ENCODE results near the gene SEMA3D.

SEMA3D gene

DNA sequence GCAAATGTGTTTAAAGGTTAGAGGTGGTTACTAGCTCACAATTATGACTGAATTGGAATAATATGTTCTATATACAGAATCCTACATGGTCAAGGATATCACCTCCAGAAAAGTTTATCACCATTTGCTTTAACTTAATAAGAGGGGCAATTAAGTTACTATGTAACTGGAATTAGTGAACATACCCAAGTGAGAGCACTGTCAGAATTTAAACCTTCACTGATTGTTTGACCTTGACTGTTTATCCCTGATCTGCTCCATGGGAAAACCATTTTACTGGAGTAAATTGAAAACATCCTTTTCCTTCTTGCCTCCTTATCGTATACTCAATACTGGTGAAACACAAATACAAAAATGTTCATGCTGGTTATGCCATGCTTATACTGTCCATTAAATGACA lies 107.4 kb downstream of the SEMA3D start:
- H3K4me3 ChIP-seq (ENCODE audit: low read depth in 1 of 2, low read length in 2 of 2): no peak overlapping the region
- H3K9me3 ChIP-seq (ENCODE audit: control insufficient read depth in 1 of 2, low read length in 2 of 2): no peaks in the 10 kb centered on the region
- no peaks in the 10 kb centered on the region for H3K36me3 ChIP-seq (ENCODE audit: control insufficient read depth in 1 of 2, insufficient read depth in 2 of 2, low read length in 2 of 2)
- H3K4me1 ChIP-seq (ENCODE audit: control insufficient read depth in 1 of 2, insufficient read depth in 2 of 2, low read length in 2 of 2): no peaks in the 10 kb centered on the region
- no peak overlapping the region for H3K27ac ChIP-seq (ENCODE audit: low read length)
- no peaks in the 10 kb centered on the region for H3K27me3 ChIP-seq (ENCODE audit: low read depth, low read length)

DNA sequence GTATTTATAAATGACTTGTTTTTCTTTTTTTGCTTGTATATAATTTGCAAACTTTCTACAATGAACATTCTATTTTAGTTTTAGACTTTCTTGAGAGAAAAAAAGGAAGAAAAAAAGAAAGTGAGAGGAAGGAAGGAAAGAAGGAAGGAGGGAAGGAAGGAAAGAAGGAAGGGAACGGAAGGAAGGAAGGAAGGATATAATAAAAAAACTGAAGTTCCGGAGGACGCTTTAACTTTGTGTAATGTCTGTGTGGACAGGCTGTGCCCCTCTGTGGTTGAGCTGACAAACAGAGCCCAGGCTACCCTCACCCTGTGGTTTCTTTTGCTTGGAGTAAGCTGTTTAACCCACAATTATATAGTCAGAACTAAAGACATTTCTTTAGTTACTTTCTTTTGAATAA lies 108.7 kb downstream of the SEMA3D start:
- no peaks in the 10 kb centered on the region for H3K9me3 ChIP-seq (ENCODE audit: control insufficient read depth in 1 of 2, low read length in 2 of 2)
- H3K36me3 ChIP-seq (ENCODE audit: control insufficient read depth in 1 of 2, insufficient read depth in 2 of 2, low read length in 2 of 2): no peaks in the 10 kb centered on the region
- H3K27me3 ChIP-seq (ENCODE audit: low read depth, low read length): no peaks in the 10 kb centered on the region
- H3K4me1 ChIP-seq (ENCODE audit: control insufficient read depth in 1 of 2, insufficient read depth in 2 of 2, low read length in 2 of 2): no peaks in the 10 kb centered on the region
- H3K4me3 ChIP-seq (ENCODE audit: low read depth in 1 of 2, low read length in 2 of 2): no peak overlapping the region
- no peak overlapping the region for H3K27ac ChIP-seq (ENCODE audit: low read length)

DNA sequence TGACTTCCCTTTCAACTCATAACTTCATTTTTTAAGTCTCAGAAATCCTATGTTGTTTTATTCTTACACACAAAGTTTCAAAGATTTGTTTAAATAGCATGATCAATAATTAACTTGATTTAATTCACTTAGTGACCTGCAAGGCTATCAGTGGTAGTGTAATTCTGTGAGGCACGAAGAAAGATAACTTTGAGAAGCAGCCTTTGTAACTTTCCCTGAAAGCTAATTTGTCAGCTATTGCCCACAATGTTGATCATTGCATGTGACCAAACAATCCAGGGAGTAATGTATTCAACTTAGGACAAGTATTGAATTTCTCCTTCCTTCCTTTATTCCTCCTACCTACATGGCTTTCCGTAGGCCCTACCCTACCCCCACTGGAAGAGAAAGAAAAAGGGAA lies 111.0 kb downstream of the SEMA3D start:
- Histone ChIP-seq H3K27ac (ENCODE audit: low read length) (no peak overlapping the region), H3K9me3 (ENCODE audit: control insufficient read depth in 1 of 2, low read length in 2 of 2) (no peaks in the 10 kb centered on the region), H3K4me1 (ENCODE audit: control insufficient read depth in 1 of 2, insufficient read depth in 2 of 2, low read length in 2 of 2) (no peaks in the 10 kb centered on the region), H3K36me3 (ENCODE audit: control insufficient read depth in 1 of 2, insufficient read depth in 2 of 2, low read length in 2 of 2) (no peaks in the 10 kb centered on the region), H3K4me3 (ENCODE audit: low read depth in 1 of 2, low read length in 2 of 2) (no peak overlapping the region), H3K27me3 (ENCODE audit: low read depth, low read length) (no peaks in the 10 kb centered on the region)

DNA sequence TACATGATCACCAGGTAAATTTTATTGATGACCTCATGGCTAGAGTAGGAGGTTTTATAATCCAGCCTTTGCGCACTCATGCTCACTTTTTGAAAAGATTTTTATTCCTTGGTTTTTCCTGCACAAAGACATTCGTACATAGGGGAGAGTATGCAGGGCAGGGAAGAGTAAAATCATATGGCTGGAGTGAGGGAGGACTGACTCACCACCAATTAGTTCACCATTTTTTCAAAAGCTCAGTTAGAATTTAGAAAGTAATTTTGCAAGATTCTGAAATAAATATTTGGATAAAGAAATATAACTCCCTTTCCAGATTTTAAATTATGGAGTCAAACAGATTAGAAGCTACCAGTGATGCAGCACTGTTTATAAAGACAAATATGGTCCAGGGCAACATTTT lies 111.9 kb downstream of the SEMA3D start:
- Histone ChIP-seq H3K36me3 (ENCODE audit: control insufficient read depth in 1 of 2, insufficient read depth in 2 of 2, low read length in 2 of 2) (no peaks in the 10 kb centered on the region), H3K4me1 (ENCODE audit: control insufficient read depth in 1 of 2, insufficient read depth in 2 of 2, low read length in 2 of 2) (no peaks in the 10 kb centered on the region), H3K27me3 (ENCODE audit: low read depth, low read length) (no peaks in the 10 kb centered on the region), H3K27ac (ENCODE audit: low read length) (no peak overlapping the region), H3K9me3 (ENCODE audit: control insufficient read depth in 1 of 2, low read length in 2 of 2) (no peaks in the 10 kb centered on the region), H3K4me3 (ENCODE audit: low read depth in 1 of 2, low read length in 2 of 2) (no peak overlapping the region)

DNA sequence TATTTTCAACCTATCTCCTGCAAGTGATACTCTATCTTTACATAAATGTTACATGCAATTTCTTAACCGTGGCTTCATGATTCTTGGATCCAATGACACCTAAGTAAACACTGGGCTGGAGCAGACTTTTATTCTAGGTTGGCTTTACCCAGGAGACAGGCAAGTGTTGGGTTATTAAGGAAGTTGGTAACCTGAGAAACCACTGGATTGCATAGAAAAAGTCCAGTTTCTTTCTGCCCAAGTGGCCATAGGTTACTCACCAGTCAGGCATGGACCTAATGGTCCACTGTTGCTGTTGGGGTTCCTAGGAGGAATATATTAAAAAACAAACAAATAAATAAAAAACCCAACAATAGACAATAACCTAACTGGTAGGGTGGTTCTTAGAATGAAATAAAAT lies 112.8 kb downstream of the SEMA3D start:
- Histone ChIP-seq H3K4me3 (ENCODE audit: low read depth in 1 of 2, low read length in 2 of 2) (no peak overlapping the region), H3K9me3 (ENCODE audit: control insufficient read depth in 1 of 2, low read length in 2 of 2) (no peaks in the 10 kb centered on the region), H3K27me3 (ENCODE audit: low read depth, low read length) (no peaks in the 10 kb centered on the region), H3K36me3 (ENCODE audit: control insufficient read depth in 1 of 2, insufficient read depth in 2 of 2, low read length in 2 of 2) (no peaks in the 10 kb centered on the region), H3K27ac (ENCODE audit: low read length) (no peak overlapping the region), H3K4me1 (ENCODE audit: control insufficient read depth in 1 of 2, insufficient read depth in 2 of 2, low read length in 2 of 2) (no peaks in the 10 kb centered on the region)

DNA sequence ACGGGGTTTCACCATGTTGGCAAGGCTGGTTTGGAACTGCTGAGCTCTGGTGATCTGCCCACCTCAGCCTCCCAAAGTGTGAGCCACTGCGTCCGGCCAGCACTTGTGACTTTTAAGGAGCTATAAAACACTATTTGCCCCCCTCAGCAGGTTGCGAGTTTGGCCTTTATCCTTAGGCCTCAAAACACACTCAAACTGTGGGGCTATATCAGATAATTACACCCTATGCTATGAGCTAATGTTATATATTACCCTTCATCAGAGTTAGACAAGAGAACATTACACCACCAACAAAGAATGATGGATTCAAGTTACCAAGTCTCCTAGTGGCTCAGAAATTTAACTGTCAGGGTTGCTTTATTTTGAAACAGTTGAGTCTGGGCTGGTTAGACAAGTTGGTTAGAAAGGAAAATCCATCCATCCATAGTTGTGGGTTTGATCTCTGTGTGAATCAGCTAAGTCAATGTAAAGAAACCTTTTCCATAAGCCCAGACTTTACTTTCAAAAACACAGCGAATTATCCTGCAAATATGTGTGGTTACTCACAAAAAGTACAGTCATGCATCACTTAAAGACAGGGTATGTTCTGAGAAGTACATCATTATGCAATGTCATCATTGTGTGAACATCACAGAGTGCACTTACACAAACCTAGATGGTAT lies 115.8 kb downstream of the SEMA3D start:
- H3K4me1 ChIP-seq (ENCODE audit: control insufficient read depth in 1 of 2, insufficient read depth in 2 of 2, low read length in 2 of 2): peaks cover 0 to 2% of the 10 kb centered on the region in 2 donors
- no peaks in the 10 kb centered on the region for H3K9me3 ChIP-seq (ENCODE audit: control insufficient read depth in 1 of 2, low read length in 2 of 2)
- H3K36me3 ChIP-seq (ENCODE audit: control insufficient read depth in 1 of 2, insufficient read depth in 2 of 2, low read length in 2 of 2): no peaks in the 10 kb centered on the region

DNA sequence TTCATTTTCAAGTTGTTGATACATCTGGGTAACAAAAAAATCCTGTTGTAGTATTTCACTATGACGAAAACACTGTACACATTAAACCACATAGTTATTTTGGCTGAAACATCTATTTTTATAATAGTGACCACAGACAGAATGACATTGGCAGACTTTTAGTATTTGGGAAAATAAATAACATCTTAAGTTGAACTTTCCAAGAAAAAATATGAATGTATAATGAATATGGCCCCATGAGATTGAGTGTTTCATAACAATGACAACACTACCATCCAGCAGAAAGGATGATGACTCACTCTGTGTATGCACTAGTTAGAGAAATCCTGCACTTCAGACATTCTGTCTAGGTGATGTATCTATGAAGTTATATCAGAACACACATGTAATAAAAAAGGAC lies 118.1 kb downstream of the SEMA3D start:
- Histone ChIP-seq H3K4me3 (ENCODE audit: low read depth in 1 of 2, low read length in 2 of 2) (no peak overlapping the region), H3K36me3 (ENCODE audit: control insufficient read depth in 1 of 2, insufficient read depth in 2 of 2, low read length in 2 of 2) (no peaks in the 10 kb centered on the region), H3K27me3 (ENCODE audit: low read depth, low read length) (no peaks in the 10 kb centered on the region), H3K4me1 (ENCODE audit: control insufficient read depth in 1 of 2, insufficient read depth in 2 of 2, low read length in 2 of 2) (peaks cover 0 to 7% of the 10 kb centered on the region in 2 donors), H3K9me3 (ENCODE audit: control insufficient read depth in 1 of 2, low read length in 2 of 2) (no peaks in the 10 kb centered on the region), H3K27ac (ENCODE audit: low read length) (no peak overlapping the region)

More for the DNA sequence above, 115.8 kb downstream of the SEMA3D start:
- no peaks in the 10 kb centered on the region for H3K27me3 ChIP-seq (ENCODE audit: low read depth, low read length)
- no peak overlapping the region for H3K27ac ChIP-seq (ENCODE audit: low read length)
- H3K4me3 ChIP-seq (ENCODE audit: low read depth in 1 of 2, low read length in 2 of 2): no peak overlapping the region

DNA sequence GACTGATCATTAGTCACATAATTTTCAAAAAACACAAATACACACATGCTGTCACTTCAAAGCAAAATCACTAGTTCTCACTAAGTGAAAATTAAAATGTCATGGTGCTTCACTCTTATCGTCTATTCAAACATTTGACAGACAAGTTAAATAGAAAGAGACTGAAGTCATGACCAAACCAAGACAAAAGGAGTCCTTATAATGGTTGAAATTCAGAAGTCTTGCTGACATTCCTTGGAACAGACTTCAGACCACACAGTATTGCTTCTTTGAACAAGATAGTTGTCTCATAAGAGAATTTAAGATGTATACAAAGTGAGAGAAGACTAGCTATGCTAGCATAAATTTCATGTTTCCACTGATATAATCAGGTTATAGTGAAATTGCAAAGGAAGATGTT lies 119.5 kb downstream of the SEMA3D start:
- Histone ChIP-seq H3K36me3 (ENCODE audit: control insufficient read depth in 1 of 2, insufficient read depth in 2 of 2, low read length in 2 of 2) (no peaks in the 10 kb centered on the region), H3K4me1 (ENCODE audit: control insufficient read depth in 1 of 2, insufficient read depth in 2 of 2, low read length in 2 of 2) (peaks cover 0 to 7% of the 10 kb centered on the region in 2 donors), H3K27me3 (ENCODE audit: low read depth, low read length) (no peaks in the 10 kb centered on the region), H3K9me3 (ENCODE audit: control insufficient read depth in 1 of 2, low read length in 2 of 2) (no peaks in the 10 kb centered on the region), H3K4me3 (ENCODE audit: low read depth in 1 of 2, low read length in 2 of 2) (no peak overlapping the region), H3K27ac (ENCODE audit: low read length) (no peak overlapping the region)

DNA sequence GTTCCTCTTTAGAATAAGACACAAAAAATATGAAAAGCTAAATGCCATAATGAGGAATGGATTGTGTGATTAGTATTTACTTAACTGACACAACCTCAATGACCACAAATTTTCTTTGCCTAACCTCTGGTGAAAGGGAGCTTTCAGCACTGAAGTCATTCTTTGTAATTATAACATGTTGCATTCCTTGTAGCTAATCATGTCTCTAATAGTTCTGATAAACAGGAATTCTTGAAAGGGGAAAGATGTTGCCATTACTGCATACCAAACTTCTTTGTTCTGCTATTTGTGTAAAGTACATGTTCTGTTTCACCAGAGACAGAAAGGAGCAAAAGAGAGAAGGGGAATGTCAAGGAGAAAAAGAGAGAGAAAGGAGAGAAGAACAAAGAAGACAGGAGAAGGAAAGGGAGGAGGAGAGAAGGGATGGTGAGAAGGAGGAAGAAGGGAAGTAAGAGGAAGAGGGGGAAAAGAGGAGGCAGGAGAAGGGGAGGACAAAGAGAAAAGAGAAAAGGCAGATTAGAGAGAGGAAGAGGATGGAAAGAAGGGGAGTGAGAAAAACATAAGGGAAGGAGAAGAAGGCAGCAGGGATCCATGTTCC lies 120.9 kb downstream of the SEMA3D start:
- Histone ChIP-seq H3K36me3 (ENCODE audit: control insufficient read depth in 1 of 2, insufficient read depth in 2 of 2, low read length in 2 of 2) (no peaks in the 10 kb centered on the region), H3K27me3 (ENCODE audit: low read depth, low read length) (no peaks in the 10 kb centered on the region), H3K4me1 (ENCODE audit: control insufficient read depth in 1 of 2, insufficient read depth in 2 of 2, low read length in 2 of 2) (peaks cover 0 to 7% of the 10 kb centered on the region in 2 donors), H3K9me3 (ENCODE audit: control insufficient read depth in 1 of 2, low read length in 2 of 2) (no peaks in the 10 kb centered on the region), H3K27ac (ENCODE audit: low read length) (no peak overlapping the region), H3K4me3 (ENCODE audit: low read depth in 1 of 2, low read length in 2 of 2) (no peak overlapping the region)

DNA sequence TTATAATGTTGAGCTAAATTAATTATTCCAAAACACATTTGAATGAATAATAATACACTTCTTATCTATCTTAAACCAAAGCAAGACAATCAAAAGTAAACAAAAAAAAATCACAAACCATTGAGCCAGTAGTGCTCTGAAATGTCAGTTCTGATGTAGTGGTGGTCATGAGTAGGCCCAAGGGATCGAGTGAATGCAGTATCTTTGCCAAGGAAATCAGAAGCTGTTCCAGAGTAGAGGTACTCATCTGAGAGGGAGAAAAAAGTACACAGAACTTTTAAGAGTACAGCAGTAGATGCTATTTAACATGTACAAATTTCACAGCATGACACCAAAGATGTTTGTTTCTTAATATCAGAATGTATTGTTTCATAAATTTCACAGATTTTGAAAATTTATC lies 121.5 kb downstream of the SEMA3D start:
- Histone ChIP-seq H3K36me3 (ENCODE audit: control insufficient read depth in 1 of 2, insufficient read depth in 2 of 2, low read length in 2 of 2) (no peaks in the 10 kb centered on the region), H3K4me3 (ENCODE audit: low read depth in 1 of 2, low read length in 2 of 2) (no peak overlapping the region), H3K9me3 (ENCODE audit: control insufficient read depth in 1 of 2, low read length in 2 of 2) (no peaks in the 10 kb centered on the region), H3K27me3 (ENCODE audit: low read depth, low read length) (no peaks in the 10 kb centered on the region), H3K27ac (ENCODE audit: low read length) (no peak overlapping the region), H3K4me1 (ENCODE audit: control insufficient read depth in 1 of 2, insufficient read depth in 2 of 2, low read length in 2 of 2) (peaks cover 0 to 7% of the 10 kb centered on the region in 2 donors)

DNA sequence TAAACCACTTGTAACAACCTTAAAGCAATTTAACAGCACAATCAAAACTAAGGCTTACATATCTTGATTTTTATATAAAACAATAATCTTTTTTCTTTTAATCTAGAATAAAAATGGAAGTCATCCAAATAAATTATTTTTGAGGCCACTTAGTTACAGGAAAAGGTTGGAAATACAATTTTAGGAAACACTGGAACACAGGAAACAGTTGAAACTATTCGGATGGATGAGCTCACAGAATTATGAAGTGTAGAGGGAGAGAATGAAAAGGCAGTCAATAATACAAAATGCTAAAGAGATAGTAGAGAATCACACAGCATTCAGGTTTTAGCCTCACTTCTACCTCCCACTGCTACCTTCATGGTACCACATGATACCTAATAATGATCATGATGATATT lies 124.2 kb downstream of the SEMA3D start:
- H3K27me3 ChIP-seq (ENCODE audit: low read depth, low read length): no peaks in the 10 kb centered on the region
- H3K4me1 ChIP-seq (ENCODE audit: control insufficient read depth in 1 of 2, insufficient read depth in 2 of 2, low read length in 2 of 2): peaks cover 0 to 7% of the 10 kb centered on the region in 2 donors
- no peaks in the 10 kb centered on the region for H3K9me3 ChIP-seq (ENCODE audit: control insufficient read depth in 1 of 2, low read length in 2 of 2)

DNA sequence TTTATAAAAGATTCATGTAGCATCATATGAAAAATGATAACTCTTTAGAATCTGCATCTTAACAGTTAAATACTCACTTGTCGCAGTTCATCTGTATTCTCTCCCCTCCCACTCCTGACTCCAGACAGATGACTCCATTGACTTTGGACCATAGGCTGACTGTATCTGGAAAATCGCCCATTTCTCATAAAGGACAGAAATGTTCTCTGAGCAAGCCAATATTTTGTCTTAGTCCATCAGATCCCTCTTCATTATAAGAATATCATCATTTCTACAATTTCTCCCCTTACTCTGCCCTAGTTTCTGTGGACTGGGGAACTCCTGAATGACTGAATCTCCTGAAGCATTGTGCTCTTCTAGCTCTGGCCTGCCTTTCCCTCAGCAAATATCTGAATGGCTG lies 125.4 kb downstream of the SEMA3D start:
- H3K9me3 ChIP-seq (ENCODE audit: control insufficient read depth in 1 of 2, low read length in 2 of 2): no peaks in the 10 kb centered on the region
- H3K27ac ChIP-seq (ENCODE audit: low read length): no peak overlapping the region
- no peaks in the 10 kb centered on the region for H3K27me3 ChIP-seq (ENCODE audit: low read depth, low read length)
- peaks cover 0 to 7% of the 10 kb centered on the region in 2 donors for H3K4me1 ChIP-seq (ENCODE audit: control insufficient read depth in 1 of 2, insufficient read depth in 2 of 2, low read length in 2 of 2)
- no peak overlapping the region for H3K4me3 ChIP-seq (ENCODE audit: low read depth in 1 of 2, low read length in 2 of 2)
- no peaks in the 10 kb centered on the region for H3K36me3 ChIP-seq (ENCODE audit: control insufficient read depth in 1 of 2, insufficient read depth in 2 of 2, low read length in 2 of 2)

More for the DNA sequence above, 124.2 kb downstream of the SEMA3D start:
- no peak overlapping the region for H3K4me3 ChIP-seq (ENCODE audit: low read depth in 1 of 2, low read length in 2 of 2)
- no peak overlapping the region for H3K27ac ChIP-seq (ENCODE audit: low read length)
- no peaks in the 10 kb centered on the region for H3K36me3 ChIP-seq (ENCODE audit: control insufficient read depth in 1 of 2, insufficient read depth in 2 of 2, low read length in 2 of 2)
